ENCODE results near the gene C14orf180. TPM values are rescaled to one million over a fixed set of nuclear protein-coding genes. Genes with fewer than 3 reads are reported as not detected.

Gene C14orf180
- total RNA-seq, 6 donors from 2014 or later: not detected

DNA sequence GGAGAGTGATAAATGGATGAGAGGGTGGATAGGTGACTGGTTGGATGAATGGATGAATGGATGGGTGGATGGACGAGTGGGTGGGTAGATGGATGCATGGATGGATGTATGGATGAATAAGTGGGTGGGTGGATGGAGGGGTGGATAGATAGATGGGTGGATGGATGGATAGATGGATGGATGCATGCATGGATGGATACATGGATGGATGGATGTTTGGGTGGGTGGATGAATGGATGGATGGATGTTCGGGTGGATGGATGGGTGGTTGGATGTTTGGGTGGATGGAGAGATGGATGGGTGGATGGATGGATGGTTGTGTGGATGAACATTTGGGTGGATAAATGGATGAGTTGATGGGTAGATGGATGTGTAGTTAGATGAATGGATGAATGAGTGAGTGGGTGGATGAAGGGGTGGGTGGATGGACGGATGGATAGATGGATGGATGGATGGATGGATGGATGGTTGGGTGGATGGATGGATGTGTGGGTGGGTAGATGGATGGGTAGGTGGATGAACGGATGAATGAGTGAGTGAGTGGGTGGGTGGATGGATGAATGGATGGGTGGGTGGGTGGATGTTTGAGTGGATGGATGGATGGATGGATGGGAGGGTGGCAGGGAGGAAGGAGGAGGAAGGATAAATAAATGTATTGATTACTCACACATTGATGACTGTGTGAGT, 34.7 kb downstream of the C14orf180 start:
- Histone ChIP-seq H3K27ac (no peak overlapping the region), H3K9me3 (no peaks in the 10 kb centered on the region), H3K4me1 (no peaks in the 10 kb centered on the region), H3K36me3 (no peaks in the 10 kb centered on the region), H3K27me3 (no peaks in the 10 kb centered on the region), H3K4me3 (no peak overlapping the region)
- DNase-seq (no peak), ATAC-seq (ENCODE audit: low FRiP score in 2 of 2) (no peak)
- TF ChIP-seq EP300 (IDR thresholded peaks at IDR 0.05) (no peak), POLR2A (IDR thresholded peaks at IDR 0.05) (no peak), POLR2AphosphoS5 (IDR thresholded peaks at IDR 0.05) (no peak)
- TF ChIP-seq, protein P1, sequence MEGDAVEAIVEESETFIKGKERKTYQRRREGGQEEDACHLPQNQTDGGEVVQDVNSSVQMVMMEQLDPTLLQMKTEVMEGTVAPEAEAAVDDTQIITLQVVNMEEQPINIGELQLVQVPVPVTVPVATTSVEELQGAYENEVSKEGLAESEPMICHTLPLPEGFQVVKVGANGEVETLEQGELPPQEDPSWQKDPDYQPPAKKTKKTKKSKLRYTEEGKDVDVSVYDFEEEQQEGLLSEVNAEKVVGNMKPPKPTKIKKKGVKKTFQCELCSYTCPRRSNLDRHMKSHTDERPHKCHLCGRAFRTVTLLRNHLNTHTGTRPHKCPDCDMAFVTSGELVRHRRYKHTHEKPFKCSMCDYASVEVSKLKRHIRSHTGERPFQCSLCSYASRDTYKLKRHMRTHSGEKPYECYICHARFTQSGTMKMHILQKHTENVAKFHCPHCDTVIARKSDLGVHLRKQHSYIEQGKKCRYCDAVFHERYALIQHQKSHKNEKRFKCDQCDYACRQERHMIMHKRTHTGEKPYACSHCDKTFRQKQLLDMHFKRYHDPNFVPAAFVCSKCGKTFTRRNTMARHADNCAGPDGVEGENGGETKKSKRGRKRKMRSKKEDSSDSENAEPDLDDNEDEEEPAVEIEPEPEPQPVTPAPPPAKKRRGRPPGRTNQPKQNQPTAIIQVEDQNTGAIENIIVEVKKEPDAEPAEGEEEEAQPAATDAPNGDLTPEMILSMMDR (IDR thresholded peaks at IDR 0.05): no peak
- 58 to 67% methylated on average over 4 of the region's 4 CpGs for WGBS, 2 donors

DNA sequence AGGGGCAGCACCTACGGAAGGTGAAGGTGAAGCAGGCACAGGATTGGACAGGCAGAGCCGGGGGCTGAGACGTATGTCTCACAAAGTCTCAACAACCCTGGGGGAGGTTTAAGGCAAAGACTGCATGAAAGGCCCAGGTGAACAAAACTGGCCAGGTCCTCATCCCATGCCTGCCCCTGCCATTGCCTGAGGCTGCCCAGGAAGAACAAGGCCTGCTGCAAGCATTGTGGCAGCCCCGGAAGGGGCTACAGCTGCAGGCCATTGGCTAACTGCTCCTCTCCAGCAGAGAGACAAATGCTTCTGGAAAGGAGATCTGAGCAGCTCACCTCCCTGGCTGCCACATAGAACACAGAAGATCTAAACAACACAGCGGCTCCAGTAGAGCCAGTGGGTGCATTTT, 45.4 kb downstream of the C14orf180 start:
- Histone ChIP-seq H3K36me3 (no peaks in the 10 kb centered on the region), H3K27ac (no peak overlapping the region), H3K27me3 (no peaks in the 10 kb centered on the region), H3K4me3 (no peak overlapping the region), H3K9me3 (peaks cover 3 to 14% (median 7%) of the 10 kb centered on the region in 4 donors), H3K4me1 (no peaks in the 10 kb centered on the region)
- WGBS, 2 donors: 65 to 69% methylated on average over 3 to 5 of the region's 5 CpGs
- TF ChIP-seq EP300 (IDR thresholded peaks at IDR 0.05): no peak
- no peak for TF ChIP-seq POLR2A (IDR thresholded peaks at IDR 0.05)
- TF ChIP-seq, protein P1 (IDR thresholded peaks at IDR 0.05): no peak
- ATAC-seq (ENCODE audit: low FRiP score in 2 of 2): peak in 1 of 2 donors; percentile 30
- DNase-seq: no peak

DNA sequence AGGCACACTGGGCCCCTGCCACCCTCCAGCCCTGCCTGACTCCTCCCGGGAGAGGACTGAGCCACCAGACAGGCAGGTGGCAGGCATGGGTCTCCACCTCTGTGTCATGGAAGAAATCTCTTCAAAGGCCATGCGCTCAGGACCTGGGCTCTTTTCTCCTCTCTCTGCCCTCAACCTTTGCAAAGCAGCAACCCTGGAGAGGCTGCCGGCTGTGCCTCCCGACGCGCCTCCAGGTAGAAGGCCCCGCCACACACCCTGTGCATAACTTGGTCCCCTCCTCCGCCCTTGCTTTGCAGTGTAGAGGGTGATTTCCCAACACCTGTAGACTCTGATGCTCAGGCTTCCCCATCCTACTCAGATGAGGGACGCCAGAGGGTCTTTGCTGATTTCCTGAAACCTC, 53.2 kb downstream of the C14orf180 start:
- DNase-seq: no peak
- Histone ChIP-seq H3K27me3 (no peaks in the 10 kb centered on the region), H3K4me1 (no peaks in the 10 kb centered on the region), H3K36me3 (no peaks in the 10 kb centered on the region), H3K27ac (no peak overlapping the region), H3K9me3 (peaks cover 3 to 8% (median 7%) of the 10 kb centered on the region in 4 donors), H3K4me3 (no peak overlapping the region)
- ATAC-seq (ENCODE audit: low FRiP score in 2 of 2): no peak
- TF ChIP-seq, protein P1 (IDR thresholded peaks at IDR 0.05): no peak
- TF ChIP-seq EP300 (IDR thresholded peaks at IDR 0.05) (no peak), POLR2A (IDR thresholded peaks at IDR 0.05) (no peak)
- 67 to 72% methylated on average over 8 to 9 of the region's 9 CpGs for WGBS, 2 donors

DNA sequence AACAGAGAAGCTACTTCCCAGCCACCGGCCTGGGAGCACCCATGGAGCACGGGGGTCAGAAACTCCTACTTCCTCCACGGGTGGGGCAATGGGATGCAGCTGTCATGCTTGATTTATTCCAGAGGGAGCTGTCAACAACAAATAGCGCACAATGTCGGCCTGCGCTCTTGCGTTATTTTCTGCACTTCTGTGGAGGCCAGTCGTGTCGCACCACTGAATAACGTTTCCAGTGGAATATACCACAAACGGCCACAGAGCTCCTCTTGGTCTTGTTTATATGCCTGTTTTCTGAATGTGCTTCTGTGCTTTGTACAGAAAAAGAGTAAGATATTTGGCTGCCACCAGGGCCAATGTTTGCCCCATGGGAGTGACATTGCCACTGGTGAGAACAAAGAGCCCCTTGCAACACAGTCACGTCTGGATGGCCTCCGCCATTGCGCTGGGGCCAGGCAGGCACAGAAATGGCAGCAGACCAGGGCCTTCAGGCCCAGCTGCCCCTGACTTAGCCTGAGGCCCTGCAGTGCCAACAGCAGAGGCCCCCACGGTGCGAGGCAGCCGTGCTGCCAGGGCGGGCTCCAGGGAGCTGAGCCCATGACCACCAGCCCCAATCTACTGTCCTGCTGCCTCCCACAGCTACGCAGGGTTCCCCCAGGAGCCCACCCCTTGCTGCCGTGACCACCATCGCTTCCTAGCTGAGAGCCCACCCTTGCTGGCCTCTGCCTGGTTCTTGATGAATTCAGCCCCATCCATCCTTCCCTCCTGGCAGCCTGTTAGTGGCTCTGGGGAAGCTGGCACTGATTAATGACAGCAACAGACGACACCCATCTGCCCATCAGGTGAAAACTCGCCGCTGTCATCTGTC, 53.9 kb downstream of the C14orf180 start:
- peak in 1 of 2 donors; percentile 37 for ATAC-seq (ENCODE audit: low FRiP score in 2 of 2)
- DNase-seq: peak in 1 of 2 donors; percentile 63

More for the DNA sequence above, 53.9 kb downstream of the C14orf180 start:
- Histone ChIP-seq H3K27ac (no peak overlapping the region), H3K4me1 (no peaks in the 10 kb centered on the region), H3K27me3 (no peaks in the 10 kb centered on the region), H3K36me3 (no peaks in the 10 kb centered on the region), H3K9me3 (peaks cover 3 to 8% (median 7%) of the 10 kb centered on the region in 4 donors), H3K4me3 (no peak overlapping the region)
- no peak for TF ChIP-seq POLR2A (IDR thresholded peaks at IDR 0.05)
- TF ChIP-seq, protein P1 (IDR thresholded peaks at IDR 0.05): no peak
- no peak for TF ChIP-seq POLR2AphosphoS5 (IDR thresholded peaks at IDR 0.05)
- no peak for TF ChIP-seq EP300 (IDR thresholded peaks at IDR 0.05)
- WGBS, 2 donors: 74 to 79% methylated on average over 15 to 24 of the region's 24 CpGs
